ENCODE measurements around the gene LRRC2. TPM values are rescaled to one million over a fixed set of nuclear protein-coding genes. Genes with fewer than 3 reads are reported as not detected.
"Not testable (repeated sequence)": the region's sequence is repeated elsewhere in the genome, so short reads cannot be mapped to it uniquely, and the experiment has no call there.

Gene LRRC2
- total RNA-seq, 1 donor: 7.9 TPM

GRCh38 chr3:46495901-46496456 is 70.1 kb downstream of the LRRC2 start:
- peak; percentile 84 for DNase-seq (ENCODE audit: low read depth)
- no peak for TF ChIP-seq CTCF (IDR thresholded peaks at IDR 0.05; ENCODE audit: insufficient read depth, low read length)
- H3K4me3 ChIP-seq (ENCODE audit: low read depth, low read length): no peak overlapping the region

GRCh38 chr3:46494491-46494890 is 71.6 kb downstream of the LRRC2 start:
- H3K4me3 ChIP-seq (ENCODE audit: low read depth, low read length); DNase-seq (ENCODE audit: low read depth): not testable (repeated sequence)

DNA sequence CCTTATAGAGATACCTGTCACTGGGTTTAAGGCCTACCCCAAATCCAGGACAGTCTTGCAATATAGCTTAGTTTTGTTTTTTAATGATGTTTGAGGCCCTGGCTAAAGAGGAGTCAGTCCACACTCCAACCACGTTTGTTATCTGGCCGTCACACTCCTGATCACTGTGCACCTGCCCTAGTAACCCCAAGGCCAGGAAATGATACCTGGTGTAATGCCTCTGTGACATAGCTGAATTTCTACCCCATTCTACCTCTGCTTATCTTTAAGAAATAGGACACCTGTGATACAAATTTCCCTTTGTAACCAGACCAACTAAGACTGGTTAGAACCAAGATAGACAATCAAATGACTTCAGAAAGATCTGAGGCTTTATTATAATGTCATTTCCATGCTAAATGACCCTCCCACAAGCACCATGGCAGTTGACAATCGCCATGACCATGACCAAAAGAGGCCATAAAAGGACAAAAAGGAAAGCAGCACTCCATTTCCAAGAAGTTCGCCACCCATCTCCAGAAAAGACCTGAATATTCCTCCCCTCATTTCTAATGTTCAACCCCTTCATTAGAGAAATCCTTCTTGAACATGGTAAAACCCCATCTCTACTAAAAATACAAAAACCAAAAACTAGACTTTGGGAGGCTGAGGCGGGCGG is 73.1 kb downstream of the LRRC2 start:
- no peak for DNase-seq (ENCODE audit: low read depth)
- no peak overlapping the region for H3K4me3 ChIP-seq (ENCODE audit: low read depth, low read length)
- TF ChIP-seq CTCF (IDR thresholded peaks at IDR 0.05; ENCODE audit: insufficient read depth, low read length): no peak

- no peak for TF ChIP-seq CTCF (IDR thresholded peaks at IDR 0.05; ENCODE audit: insufficient read depth, low read length)
- peak; percentile 58 for DNase-seq (ENCODE audit: low read depth)
Measured at GRCh38 chr3:46491089-46492070, 74.7 kb downstream of the LRRC2 start.

GRCh38 chr3:46490338-46491084 is 75.6 kb downstream of the LRRC2 start:
- no peak overlapping the region for H3K4me3 ChIP-seq (ENCODE audit: low read depth, low read length)
- DNase-seq (ENCODE audit: low read depth): peak; percentile 89
- TF ChIP-seq CTCF (IDR thresholded peaks at IDR 0.05; ENCODE audit: insufficient read depth, low read length): no peak

More at GRCh38 chr3:46491089-46492070, 74.7 kb downstream of the LRRC2 start:
- no peak overlapping the region for H3K4me3 ChIP-seq (ENCODE audit: low read depth, low read length)

GRCh38 chr3:46489875-46490274 is 76.2 kb downstream of the LRRC2 start:
- TF ChIP-seq CTCF (IDR thresholded peaks at IDR 0.05; ENCODE audit: insufficient read depth, low read length): no peak
- no peak overlapping the region for H3K4me3 ChIP-seq (ENCODE audit: low read depth, low read length)
- peak; percentile 89 for DNase-seq (ENCODE audit: low read depth)

Data from fibroblast of the aortic adventitia (primary cell).